Mesenchymal stem cell (in vitro differentiated cells and primary cell): Measurements from ENCODE around the gene ZNF609.
A peak's percentile ranks its signal among the peaks of the same experiment; 100 is the strongest.

Experiments used
- DNase-seq: peaks from one replicate; pipeline ENCODE4 v3.0.0-alpha.2; 2013
- H2AFZ ChIP-seq: one replicate; pipeline ENCODE4 v1.6.1; 2013; ENCODE audit warnings: low read depth, mild to moderate bottlenecking, control low read depth, inconsistent platforms, low read length, moderate library complexity
- H2AK5ac ChIP-seq: 2 replicates; pipeline ENCODE4 v1.6.1; 2013; ENCODE audit warnings: low read length, moderate library complexity, mild to moderate bottlenecking, inconsistent platforms; ENCODE audit not compliant: severe bottlenecking
- H2BK120ac ChIP-seq: one replicate; pipeline ENCODE4 v1.6.1; 2013; ENCODE audit warnings: low read depth, mild to moderate bottlenecking, inconsistent platforms, low read length, moderate library complexity
- H2BK12ac ChIP-seq, 2 experiments: one replicate each; pipeline ENCODE4 v1.6.1; 2013; ENCODE audit warnings: inconsistent platforms in 2 of 2, low read length in 2 of 2, mild to moderate bottlenecking in 2 of 2, moderate library complexity in 2 of 2, control low read depth in 1 of 2
- H2BK15ac ChIP-seq: one replicate; pipeline ENCODE4 v1.6.1; 2013; ENCODE audit warnings: mild to moderate bottlenecking, low read depth, inconsistent platforms; ENCODE audit not compliant: poor library complexity, severe bottlenecking
- H2BK5ac ChIP-seq: 2 replicates; pipeline ENCODE4 v1.6.1; 2013; ENCODE audit warnings: low read depth, mild to moderate bottlenecking, low read length, control low read depth, inconsistent platforms; ENCODE audit not compliant: poor library complexity, severe bottlenecking
- H3K14ac ChIP-seq, 2 experiments: one replicate each; pipeline ENCODE4 v1.6.1; 2013; ENCODE audit warnings: inconsistent platforms in 2 of 2, low read length in 2 of 2, control low read depth in 1 of 2, mild to moderate bottlenecking in 1 of 2, moderate library complexity in 1 of 2
- H3K18ac ChIP-seq, 2 experiments: one replicate each; pipeline ENCODE4 v1.6.1; 2013; ENCODE audit warnings: inconsistent platforms in 2 of 2, low read length in 2 of 2, control low read depth in 1 of 2, low read depth in 1 of 2, mild to moderate bottlenecking in 1 of 2
- H3K23ac ChIP-seq, 2 experiments: one replicate each; pipeline ENCODE4 v1.6.1; 2013; ENCODE audit warnings: inconsistent platforms in 2 of 2, low read length in 2 of 2, mild to moderate bottlenecking in 2 of 2, moderate library complexity in 2 of 2, control low read depth in 1 of 2
- H3K27ac ChIP-seq: 2 replicates; pipeline ENCODE4 v1.5.1; 2013; ENCODE audit warnings: mild to moderate bottlenecking, moderate library complexity, low read length, control low read depth, inconsistent platforms; ENCODE audit not compliant: poor library complexity, severe bottlenecking
- H3K27me3 ChIP-seq, 2 experiments: 2 replicates each; pipeline versions ENCODE4 v1.6.1 to v1.7.0; 2013; ENCODE audit warnings: low read length in 2 of 2, mild to moderate bottlenecking in 2 of 2, moderate library complexity in 2 of 2, control low read depth in 1 of 2, inconsistent platforms in 1 of 2; ENCODE audit not compliant: control insufficient read depth in 1 of 2, insufficient read depth in 1 of 2
- H3K36me3 ChIP-seq, 2 experiments: 2 replicates each; pipeline versions ENCODE4 v1.6.1 to v1.7.0; 2013; ENCODE audit warnings: low read length in 2 of 2, control low read depth in 1 of 2, inconsistent platforms in 1 of 2, low read depth in 1 of 2, mild to moderate bottlenecking in 1 of 2; ENCODE audit not compliant: insufficient read depth in 2 of 2, control insufficient read depth in 1 of 2
- H3K4ac ChIP-seq, 2 experiments: one replicate each; pipeline ENCODE4 v1.6.1; 2013; ENCODE audit warnings: inconsistent platforms in 2 of 2, low read length in 2 of 2, mild to moderate bottlenecking in 2 of 2, moderate library complexity in 2 of 2, control low read depth in 1 of 2, low read depth in 1 of 2
- H3K4me1 ChIP-seq: 2 replicates; pipeline ENCODE4 v1.6.1; 2013; ENCODE audit warnings: low read depth, low read length, control low read depth; ENCODE audit not compliant: control insufficient read depth, insufficient read depth
- H3K4me2 ChIP-seq: 2 replicates; pipeline ENCODE4 v1.6.1; 2013; ENCODE audit warnings: low read length, mild to moderate bottlenecking, inconsistent platforms; ENCODE audit not compliant: poor library complexity, severe bottlenecking
- H3K4me3 ChIP-seq, 2 experiments: 2 replicates each; pipeline versions ENCODE4 v1.5.1 to v1.7.0; 2013; ENCODE audit warnings: low read length in 2 of 2, mild to moderate bottlenecking in 2 of 2, control low read depth in 1 of 2, low read depth in 1 of 2; ENCODE audit not compliant: insufficient read depth in 1 of 2
- H3K79me1 ChIP-seq: replicated peaks from 2 replicates; pipeline ENCODE4 v1.6.1; 2013; ENCODE audit warnings: mild to moderate bottlenecking, control low read depth, low read length, inconsistent platforms; ENCODE audit not compliant: poor library complexity, severe bottlenecking
- H3K9ac ChIP-seq: 2 replicates; pipeline ENCODE4 v1.7.0; 2013; ENCODE audit warnings: mild to moderate bottlenecking, low read length, moderate library complexity
- H3K9me3 ChIP-seq: 2 replicates; pipeline ENCODE4 v1.7.0; 2013; ENCODE audit warnings: mild to moderate bottlenecking, low read length; ENCODE audit not compliant: control insufficient read depth
- H4K8ac ChIP-seq: one replicate; pipeline ENCODE4 v1.6.1; 2013; ENCODE audit warnings: inconsistent platforms, mild to moderate bottlenecking, low read length, moderate library complexity
- H4K91ac ChIP-seq: one replicate; pipeline ENCODE4 v1.6.1; 2013; ENCODE audit warnings: mild to moderate bottlenecking, low read length, inconsistent platforms
- WGBS: methylation state at CpG from one replicate; pipeline ENCODE4 v1.1.7; 2013; ENCODE audit warnings: mixed read lengths; 5-methylcytosine and 5-hydroxymethylcytosine counted together

The ZNF609 gene

DNA sequence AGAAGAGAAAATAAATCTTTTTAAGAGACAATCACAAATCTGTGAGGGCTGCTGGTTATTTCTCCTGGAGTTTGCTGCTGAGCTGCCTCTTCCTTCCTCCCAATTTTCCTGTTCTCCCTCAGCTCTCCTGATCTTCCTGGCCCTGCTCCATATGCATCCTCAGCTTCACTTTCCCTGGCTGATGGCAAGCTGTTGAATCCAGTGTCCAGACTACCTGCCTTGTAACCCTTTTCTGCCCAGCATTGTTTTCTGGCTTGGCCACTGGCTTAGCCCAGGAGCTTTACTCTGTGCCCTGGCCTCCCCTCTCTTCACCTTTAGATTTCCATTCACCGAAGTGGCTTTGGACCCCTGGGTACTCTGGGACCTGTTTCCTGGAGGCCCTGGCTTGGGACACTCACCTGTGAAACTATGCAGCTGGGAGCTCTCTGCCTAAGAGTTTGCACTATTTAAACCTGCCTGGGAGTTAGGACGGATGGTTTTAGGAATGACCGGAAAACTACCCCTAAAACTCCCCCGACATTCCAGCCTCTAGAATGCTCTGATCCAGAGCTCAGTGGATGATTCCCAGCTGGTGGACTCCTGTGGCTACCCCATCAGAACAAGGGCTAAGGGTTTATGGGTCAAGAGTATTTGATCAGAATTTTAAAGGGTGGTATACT lies 225.0 kb downstream of the ZNF609 start:
- Histone ChIP-seq H2BK120ac (no peak overlapping the region), H3K79me1 (peaks cover 27% of the 10 kb centered on the region), H3K36me3 (peaks cover 70 to 88% of the 10 kb centered on the region in 2 experiments), H2AFZ (no peak overlapping the region), H3K4me3 (no peak overlapping the region), H2BK12ac (no peak overlapping the region), H3K14ac (no peak overlapping the region), H3K27me3 (no peaks in the 10 kb centered on the region), H3K23ac (no peak overlapping the region), H2BK15ac (no peak overlapping the region), H3K4ac (no peak overlapping the region), H3K4me1 (no peaks in the 10 kb centered on the region), H3K9ac (no peak overlapping the region), H3K9me3 (no peaks in the 10 kb centered on the region), H4K8ac (no peak overlapping the region), H2BK5ac (no peak overlapping the region), H3K27ac (no peak overlapping the region), H2AK5ac (no peak overlapping the region), H4K91ac (no peak overlapping the region), H3K4me2 (no peak overlapping the region), H3K18ac (no peak overlapping the region)
- WGBS, result 80% methylated on average over 4 of the region's 4 CpGs
- DNase-seq, result no peak

DNA sequence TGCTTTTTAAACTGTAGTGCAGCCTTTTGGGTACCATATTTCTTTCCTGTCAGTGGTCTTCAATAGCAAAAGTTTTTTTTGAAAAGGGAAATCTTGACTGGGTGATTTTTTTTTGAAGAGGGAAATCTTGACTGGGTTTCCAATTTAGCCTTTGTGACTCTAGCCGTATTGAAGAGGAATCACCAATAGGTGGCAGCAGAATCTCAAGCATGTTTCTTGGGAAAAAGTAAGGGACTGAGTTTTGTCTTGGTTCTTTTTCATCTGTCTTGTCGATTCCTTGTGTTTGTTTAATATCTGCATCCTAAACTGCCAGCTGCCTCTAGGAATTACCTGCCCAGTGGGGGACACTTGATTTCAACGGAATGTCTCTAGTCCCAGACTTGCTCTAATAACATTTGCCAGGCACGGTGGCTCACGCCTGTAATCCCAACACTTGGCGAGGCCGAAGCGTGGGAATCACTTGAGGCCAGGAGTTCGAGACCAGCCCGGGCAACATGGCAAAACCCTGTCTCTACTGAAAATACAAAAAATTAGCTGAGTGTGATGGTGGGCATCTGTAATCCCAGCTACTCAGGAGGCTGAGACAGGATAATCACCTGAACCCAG lies 225.9 kb downstream of the ZNF609 start:
- no peaks in the 10 kb centered on the region for H3K9me3 ChIP-seq
- H4K91ac ChIP-seq, result no peak overlapping the region
- no peak overlapping the region for H3K9ac ChIP-seq
- H3K27ac ChIP-seq, result no peak overlapping the region
- H2BK5ac ChIP-seq, result no peak overlapping the region
- H3K4me2 ChIP-seq, result no peak overlapping the region
- no peak overlapping the region for H2BK12ac ChIP-seq
- H3K4ac ChIP-seq, result no peak overlapping the region
- H3K27me3 ChIP-seq, result no peaks in the 10 kb centered on the region
- peaks cover 75 to 88% of the 10 kb centered on the region in 2 experiments for H3K36me3 ChIP-seq
- H3K4me3 ChIP-seq, result no peak overlapping the region
- H2BK15ac ChIP-seq, result no peak overlapping the region
- no peak overlapping the region for H2AFZ ChIP-seq
- peaks cover 28% of the 10 kb centered on the region for H3K79me1 ChIP-seq
- no peak overlapping the region for H3K23ac ChIP-seq
- WGBS, result 69% methylated on average over 8 of the region's 10 CpGs
- H4K8ac ChIP-seq, result no peak overlapping the region
- no peak overlapping the region for H3K14ac ChIP-seq
- peak; percentile 72 for DNase-seq
- H3K4me1 ChIP-seq, result no peaks in the 10 kb centered on the region
- H3K18ac ChIP-seq, result no peak overlapping the region
- no peak overlapping the region for H2BK120ac ChIP-seq
- H2AK5ac ChIP-seq, result no peak overlapping the region

DNA sequence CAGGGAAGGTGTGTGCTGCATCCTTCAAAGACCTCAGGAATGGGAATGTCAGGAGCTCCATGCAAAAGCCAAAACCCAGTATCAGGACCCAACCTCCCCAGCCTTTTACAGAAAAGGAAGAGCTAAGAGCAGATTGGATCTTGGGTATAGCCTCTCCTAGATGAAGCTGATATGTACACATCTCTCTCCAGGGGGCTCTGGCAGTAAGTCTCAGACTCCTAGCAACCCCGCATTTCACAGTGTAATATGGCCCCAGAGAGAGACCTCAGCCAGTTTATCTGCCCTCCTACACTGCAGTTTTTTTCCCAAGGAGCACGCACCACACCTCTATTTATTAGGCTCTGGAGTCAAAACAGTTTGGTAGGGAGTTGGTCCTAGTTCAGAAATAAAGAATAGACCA lies 226.8 kb downstream of the ZNF609 start:
- Histone ChIP-seq H3K23ac (no peak overlapping the region), H4K91ac (no peak overlapping the region), H3K36me3 (peaks cover 77 to 86% of the 10 kb centered on the region in 2 experiments), H3K9ac (peak overlapping the region; percentile 16), H3K4me3 (no peak overlapping the region), H2BK120ac (no peak overlapping the region), H3K27me3 (no peaks in the 10 kb centered on the region), H3K27ac (peak overlapping the region; percentile 7), H3K4ac (no peak overlapping the region), H3K4me2 (no peak overlapping the region), H3K9me3 (no peaks in the 10 kb centered on the region), H3K18ac (no peak overlapping the region), H4K8ac (peak overlapping the region; percentile 20), H3K79me1 (peaks cover 35% of the 10 kb centered on the region), H2AK5ac (no peak overlapping the region), H3K14ac (no peak overlapping the region), H2AFZ (no peak overlapping the region), H3K4me1 (no peaks in the 10 kb centered on the region), H2BK15ac (no peak overlapping the region), H2BK12ac (no peak overlapping the region), H2BK5ac (no peak overlapping the region)
- WGBS, result 78% methylated on average over 1 of the region's 2 CpGs
- no peak for DNase-seq

DNA sequence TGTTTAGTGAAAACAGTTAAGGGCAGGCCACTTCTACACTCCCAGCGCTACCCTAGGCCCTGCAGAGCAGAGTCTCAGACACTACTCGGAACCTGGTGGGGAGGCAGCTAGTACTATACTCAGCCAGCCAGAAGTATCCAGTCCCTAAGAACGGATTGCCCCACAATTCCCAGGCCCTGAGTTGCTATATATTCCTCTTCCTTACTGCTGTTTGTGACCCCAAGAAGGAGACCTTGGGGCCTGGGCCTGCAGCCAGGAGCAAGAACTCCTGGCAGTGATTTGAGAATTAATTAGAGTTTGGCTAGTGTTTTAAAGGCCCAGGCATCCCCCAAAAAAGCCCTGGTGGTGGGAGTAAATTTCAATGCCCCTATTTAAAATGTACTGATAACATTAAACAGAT lies 227.3 kb downstream of the ZNF609 start:
- Histone ChIP-seq H3K23ac (no peak overlapping the region), H3K18ac (no peak overlapping the region), H3K36me3 (peaks cover 74 to 83% of the 10 kb centered on the region in 2 experiments), H3K4me2 (no peak overlapping the region), H2BK15ac (no peak overlapping the region), H3K14ac (no peak overlapping the region), H2AK5ac (no peak overlapping the region), H2BK12ac (no peak overlapping the region), H3K9me3 (no peaks in the 10 kb centered on the region), H4K91ac (no peak overlapping the region), H2BK120ac (no peak overlapping the region), H3K4me1 (peaks cover under 1% of the 10 kb centered on the region), H3K27ac (no peak overlapping the region), H3K9ac (peak overlapping the region; percentile 16), H2AFZ (no peak overlapping the region), H3K4me3 (no peak overlapping the region), H3K27me3 (no peaks in the 10 kb centered on the region), H4K8ac (peak overlapping the region; percentile 56), H3K79me1 (peaks cover 33% of the 10 kb centered on the region), H2BK5ac (no peak overlapping the region), H3K4ac (no peak overlapping the region)
- 96% methylated on average over 3 of the region's 3 CpGs for WGBS
- no peak for DNase-seq
